Heart left ventricle (tissue), 16 donors: ENCODE results near the gene GPR183. TPM values are rescaled to one million over a fixed set of nuclear protein-coding genes. Genes with fewer than 3 reads are reported as not detected.

ENCODE experiments used
- ATAC-seq, 4 donors: fragments of 200-7000 bp; cut with Tn5 transposase; one replicate each; pipeline ENCODE4 v1.9.1; 2020 to 2022; ENCODE audit warnings: moderate library complexity in 4 of 4, mild to moderate bottlenecking in 3 of 4, moderate number of reproducible peaks in 1 of 4
- DNase-seq, 5 donors: peaks; one replicate each; pipeline ENCODE4 v3.0.0-alpha.2; 2020
- H3K27ac ChIP-seq, 12 donors: fragments of 200-600 bp; sonication (generic) in 4 of 12; one replicate each; pipeline versions ENCODE4 v1.5.0 to v1.8.0; 2016 to 2022; ENCODE audit warnings: mild to moderate bottlenecking in 2 of 12
- H3K27me3 ChIP-seq, 9 donors: fragments of 200-600 bp; sonication (generic) in 2 of 9; one replicate each; pipeline versions ENCODE4 v1.5.1 to v1.8.0; 2016 to 2022; ENCODE audit warnings: mild to moderate bottlenecking in 3 of 9
- H3K36me3 ChIP-seq, 9 donors: fragments of 200-600 bp; sonication (generic) in 2 of 9; one replicate each; pipeline versions ENCODE4 v1.5.0 to v1.8.0; 2018 to 2022; ENCODE audit warnings: mild to moderate bottlenecking in 2 of 9
- H3K4me1 ChIP-seq, 12 donors: fragments of 200-600 bp; sonication (generic) in 4 of 12; one replicate each; pipeline versions ENCODE4 v1.5.0 to v1.8.0; 2016 to 2022; ENCODE audit warnings: mild to moderate bottlenecking in 3 of 12
- H3K4me3 ChIP-seq, 12 donors: fragments of 200-600 bp; sonication (generic) in 4 of 12; one replicate each; pipeline versions ENCODE4 v1.5.0 to v1.8.0; 2017 to 2022; ENCODE audit warnings: mild to moderate bottlenecking in 9 of 12, moderate library complexity in 4 of 12
- H3K9me3 ChIP-seq, 12 donors: fragments of 200-600 bp; sonication (generic) in 4 of 12; one replicate each; pipeline versions ENCODE4 v1.5.0 to v1.8.0; 2016 to 2022; ENCODE audit warnings: mild to moderate bottlenecking in 1 of 12
- POLR2A ChIP-seq, 2 donors: fragments of 450-650 bp; IDR thresholded peaks; one replicate each; pipeline ENCODE4 v1.6.1; 2017; ENCODE audit warnings: antibody characterized with exemption in 2 of 2, mild to moderate bottlenecking in 2 of 2, moderate library complexity in 2 of 2
- WGBS, 4 donors: extraction: QIAGEN DNeasy Blood & Tissue Kit in 2 of 4; methylation state at CpG; one replicate each; pipeline versions ENCODE4 v1.1.5 to v1.1.7; 2013 to 2018; 5-methylcytosine and 5-hydroxymethylcytosine counted together
- intact Hi-C, 10 donors: fragments of 100-400 bp; cut with DNase I; formaldehyde crosslinking; loops; one replicate each; pipeline versions ENCODE4 v1.11.1 to v1.14.2; 2022
- polyA plus RNA-seq, 2 donors: library from polyadenylated mRNA; stranded (reverse); fragments of 200-250 nt; gene quantifications; one replicate each; pipeline ENCODE4 v1.2.3, GENCODE V29; 2013
- total RNA-seq, 9 donors: library from RNA; depleted of rRNA in 2 of 9; stranded (reverse); fragments of >200 nt in 2 of 9; fragmentation: NEBNext Ultra II Directional in 3 of 9; extraction: Animal tissue kit (Norgen Biotek cat#: 25700) in 3 of 9; gene quantifications; one replicate each; pipeline versions ENCODE4 v1.1.0 to v1.2.4, GENCODE V29; 2016 to 2023
- TF ChIP-seq, protein P1 (sequence below), 12 donors: fragments of 200-600 bp; sonication (generic) in 4 of 12; IDR thresholded peaks; one replicate each; pipeline versions ENCODE4 v1.5.0 to v1.8.0; 2018 to 2022; ENCODE audit warnings: antibody characterized with exemption in 12 of 12, mild to moderate bottlenecking in 5 of 12
- donor health status: ischemic (EF 13 %, LVEDD 7.1; RV severe dilation, severe dysfunction).
- donor health status: healthy with polysubstance abuse.
- donor health status: DM: no; HTN: yes; CAD: no.
- donor health status: DM: no; HTN: no; CAD: no.
- donor health status: ischemic (EF 25% LVEDD 6.9; RV normal size, moderate dysfunction).
- donor health status: ischemic (EF 25% LVEDD 5.7; RV mildly dilated, moderate dysfunction).
- donor health status: healthy.
- donor health status: DM: yes; HTN: yes; CAD: no.
- donor health status: ischemic (EF 35%, LVEDD 5.7; RV mildly dilated, moderate dysfunction).
- donor health status: nonischemic (EF 11% LVEDD 7.7; RV severe dilation, severe dysfunction).
- donor health status: DM: yes; HTN: yes; CAD: no.
- donor health status: PGD.
- donor health status: ischemic (EF 29% LVEDD 5.4; RV normal size, mild dysfunction).
- donor health status: nonischemic (EF 23%, LVEDD 6.1; RV moderate dilation, normal function).

Gene GPR183
- total and polyA plus RNA-seq, 11 donors: 0.69 to 7.6 (median 1.5) TPM

DNA sequence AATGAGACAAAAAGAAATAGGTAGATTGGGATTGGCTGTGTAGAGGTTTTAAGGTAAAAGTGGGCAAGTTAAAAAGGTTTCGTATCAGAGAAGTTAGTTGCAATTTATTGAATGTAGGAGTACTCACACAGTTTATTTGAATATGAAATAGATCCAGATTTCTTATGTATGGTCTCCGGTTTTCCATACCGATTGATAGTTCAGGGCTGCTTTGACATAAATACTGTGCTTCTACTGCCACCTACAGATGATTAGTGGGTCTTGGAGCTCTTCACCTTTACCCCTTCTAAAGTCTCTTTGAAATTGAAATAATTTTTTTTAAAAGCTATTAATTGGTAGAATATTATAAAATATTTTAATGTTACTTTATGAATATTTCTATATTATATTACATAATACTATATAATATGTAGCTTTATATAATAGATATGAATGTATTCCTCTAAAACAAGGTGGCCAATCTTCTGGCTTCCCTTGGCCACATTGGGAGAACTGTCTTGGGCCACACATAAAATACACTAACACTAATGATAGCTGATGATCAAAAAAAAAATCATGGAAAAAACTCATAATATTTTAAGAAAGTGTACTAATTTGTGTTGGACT is 41.3 kb downstream of the GPR183 start:
- no peaks in the 10 kb centered on the region for H3K9me3 ChIP-seq
- WGBS, 4 donors: 29 to 39% (median 35%) methylated on average over 3 of the region's 3 CpGs
- peak in 3 of 4 donors; percentile 58 to 71 (median 69) for ATAC-seq
- intact Hi-C loops: loop anchor here (1.0 to 5.0 kb wide), 8 partner anchors 64 to 171 kb away; partner anchors contain the start of gene UBAC2 (in 1 of the 10)
- H3K36me3 ChIP-seq: peaks cover 0 to 6% (median 0%) of the 10 kb centered on the region in 9 donors
- DNase-seq: no peak
- H3K27me3 ChIP-seq: no peaks in the 10 kb centered on the region
- no peak for TF ChIP-seq POLR2A (IDR thresholded peaks at IDR 0.05)
- TF ChIP-seq, protein P1, sequence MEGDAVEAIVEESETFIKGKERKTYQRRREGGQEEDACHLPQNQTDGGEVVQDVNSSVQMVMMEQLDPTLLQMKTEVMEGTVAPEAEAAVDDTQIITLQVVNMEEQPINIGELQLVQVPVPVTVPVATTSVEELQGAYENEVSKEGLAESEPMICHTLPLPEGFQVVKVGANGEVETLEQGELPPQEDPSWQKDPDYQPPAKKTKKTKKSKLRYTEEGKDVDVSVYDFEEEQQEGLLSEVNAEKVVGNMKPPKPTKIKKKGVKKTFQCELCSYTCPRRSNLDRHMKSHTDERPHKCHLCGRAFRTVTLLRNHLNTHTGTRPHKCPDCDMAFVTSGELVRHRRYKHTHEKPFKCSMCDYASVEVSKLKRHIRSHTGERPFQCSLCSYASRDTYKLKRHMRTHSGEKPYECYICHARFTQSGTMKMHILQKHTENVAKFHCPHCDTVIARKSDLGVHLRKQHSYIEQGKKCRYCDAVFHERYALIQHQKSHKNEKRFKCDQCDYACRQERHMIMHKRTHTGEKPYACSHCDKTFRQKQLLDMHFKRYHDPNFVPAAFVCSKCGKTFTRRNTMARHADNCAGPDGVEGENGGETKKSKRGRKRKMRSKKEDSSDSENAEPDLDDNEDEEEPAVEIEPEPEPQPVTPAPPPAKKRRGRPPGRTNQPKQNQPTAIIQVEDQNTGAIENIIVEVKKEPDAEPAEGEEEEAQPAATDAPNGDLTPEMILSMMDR (IDR thresholded peaks at IDR 0.05): peak; percentile 52 to 79 (median 68)
- H3K4me1 ChIP-seq: peaks cover 0 to 33% (median 10%) of the 10 kb centered on the region in 12 donors
- H3K4me3 ChIP-seq: no peak overlapping the region
- no peak overlapping the region for H3K27ac ChIP-seq

GRCh38 chr13:99265162-99265800 is 41.9 kb downstream of the GPR183 start:
- Histone ChIP-seq H3K9me3 (no peaks in the 10 kb centered on the region), H3K4me1 (peaks cover 0 to 29% (median 10%) of the 10 kb centered on the region in 12 donors), H3K27ac (no peak overlapping the region), H3K36me3 (peaks cover 0 to 6% (median 0%) of the 10 kb centered on the region in 9 donors), H3K27me3 (no peaks in the 10 kb centered on the region), H3K4me3 (no peak overlapping the region)
- TF ChIP-seq POLR2A (IDR thresholded peaks at IDR 0.05): no peak
- TF ChIP-seq, protein P1 (IDR thresholded peaks at IDR 0.05): no peak
- WGBS, 4 donors: 81 to 83% (median 82%) methylated on average over 8 of the region's 8 CpGs
- intact Hi-C loops: loop anchor here in 6 of 10 donors (2.0 to 5.0 kb wide), 5 partner anchors 63 to 172 kb away; partner anchors contain the start of gene UBAC2 (in 1 of the 6)
- no peak for ATAC-seq
- DNase-seq: no peak

GRCh38 chr13:99264051-99264450 is 43.1 kb downstream of the GPR183 start:
- no peaks in the 10 kb centered on the region for H3K27me3 ChIP-seq
- no peak for DNase-seq
- peaks cover 0 to 29% (median 10%) of the 10 kb centered on the region in 12 donors for H3K4me1 ChIP-seq
- peak overlapping the region in 1 of 12 donors; percentile 25 for H3K27ac ChIP-seq
- TF ChIP-seq, protein P1 (IDR thresholded peaks at IDR 0.05): no peak
- TF ChIP-seq POLR2A (IDR thresholded peaks at IDR 0.05): no peak
- WGBS, 4 donors: 26 to 60% (median 39%) methylated on average over 1 of the region's 1 CpG
- intact Hi-C loops: loop anchor here in 6 of 10 donors (2.0 to 5.0 kb wide), 4 partner anchors 57 to 87 kb away; no protein-coding TSS in a partner anchor
- H3K36me3 ChIP-seq: peaks cover 0 to 8% (median 3%) of the 10 kb centered on the region in 9 donors
- ATAC-seq: peak in 1 of 4 donors; percentile 36
- no peaks in the 10 kb centered on the region for H3K9me3 ChIP-seq
- H3K4me3 ChIP-seq: no peak overlapping the region
